ENCODE measurements around the gene TRAF3.

DNA sequence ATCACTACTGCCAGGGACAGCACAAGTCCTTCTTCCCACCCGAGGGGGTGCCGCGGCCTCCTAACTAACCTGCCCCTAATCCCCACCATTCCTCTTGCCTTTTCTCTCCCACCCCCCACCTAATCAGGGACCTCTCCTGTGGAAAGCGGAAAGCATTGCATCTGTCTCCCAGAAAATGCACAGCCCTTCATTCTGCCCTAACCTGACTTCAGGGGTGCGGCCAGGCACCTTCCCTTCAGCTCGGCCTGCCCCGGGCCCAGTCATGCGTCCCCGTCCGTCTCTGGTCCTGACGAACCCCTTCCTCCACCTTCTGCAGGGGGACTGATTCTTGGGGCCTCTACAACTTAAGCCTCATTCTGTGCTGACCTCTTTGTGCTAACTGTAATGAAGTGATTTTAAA is 43.9 kb upstream of the TRAF3 start:
- TF ChIP-seq POLR2AphosphoS5 (IDR thresholded peaks at IDR 0.05; ENCODE audit: low read depth, low read length) (no peak), TAF1 (IDR thresholded peaks at IDR 0.05; ENCODE audit: borderline replicate concordance, insufficient read depth, low read length) (no peak), SIN3A (IDR thresholded peaks at IDR 0.05; ENCODE audit: borderline replicate concordance, insufficient read depth, low read length) (no peak)
- TF ChIP-seq, protein P1, sequence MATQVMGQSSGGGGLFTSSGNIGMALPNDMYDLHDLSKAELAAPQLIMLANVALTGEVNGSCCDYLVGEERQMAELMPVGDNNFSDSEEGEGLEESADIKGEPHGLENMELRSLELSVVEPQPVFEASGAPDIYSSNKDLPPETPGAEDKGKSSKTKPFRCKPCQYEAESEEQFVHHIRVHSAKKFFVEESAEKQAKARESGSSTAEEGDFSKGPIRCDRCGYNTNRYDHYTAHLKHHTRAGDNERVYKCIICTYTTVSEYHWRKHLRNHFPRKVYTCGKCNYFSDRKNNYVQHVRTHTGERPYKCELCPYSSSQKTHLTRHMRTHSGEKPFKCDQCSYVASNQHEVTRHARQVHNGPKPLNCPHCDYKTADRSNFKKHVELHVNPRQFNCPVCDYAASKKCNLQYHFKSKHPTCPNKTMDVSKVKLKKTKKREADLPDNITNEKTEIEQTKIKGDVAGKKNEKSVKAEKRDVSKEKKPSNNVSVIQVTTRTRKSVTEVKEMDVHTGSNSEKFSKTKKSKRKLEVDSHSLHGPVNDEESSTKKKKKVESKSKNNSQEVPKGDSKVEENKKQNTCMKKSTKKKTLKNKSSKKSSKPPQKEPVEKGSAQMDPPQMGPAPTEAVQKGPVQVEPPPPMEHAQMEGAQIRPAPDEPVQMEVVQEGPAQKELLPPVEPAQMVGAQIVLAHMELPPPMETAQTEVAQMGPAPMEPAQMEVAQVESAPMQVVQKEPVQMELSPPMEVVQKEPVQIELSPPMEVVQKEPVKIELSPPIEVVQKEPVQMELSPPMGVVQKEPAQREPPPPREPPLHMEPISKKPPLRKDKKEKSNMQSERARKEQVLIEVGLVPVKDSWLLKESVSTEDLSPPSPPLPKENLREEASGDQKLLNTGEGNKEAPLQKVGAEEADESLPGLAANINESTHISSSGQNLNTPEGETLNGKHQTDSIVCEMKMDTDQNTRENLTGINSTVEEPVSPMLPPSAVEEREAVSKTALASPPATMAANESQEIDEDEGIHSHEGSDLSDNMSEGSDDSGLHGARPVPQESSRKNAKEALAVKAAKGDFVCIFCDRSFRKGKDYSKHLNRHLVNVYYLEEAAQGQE (IDR thresholded peaks at IDR 0.05; ENCODE audit: insufficient read depth in 1 of 2, low read depth in 2 of 2, low read length in 2 of 2): no peak
